GM10248 (cell line): ENCODE data around the gene SHC1.
A peak's percentile ranks its signal among the peaks of the same experiment; 100 is the strongest.

ENCODE experiments used
- CTCF ChIA-PET: fragments of 300-600 bp; sonication (Branson Sonifier 250); formaldehyde crosslinking; extraction: SDS; loops from one replicate; lab custom pipeline; 2021; ENCODE audit warnings: antibody characterized with exemption; lab: Yijun Ruan, JAX
- POLR2A ChIA-PET: fragments of 350-650 bp; sonication (Branson Sonifier 250); formaldehyde crosslinking; extraction: SDS; loops from one replicate; lab custom pipeline; 2020; ENCODE audit warnings: antibody characterized with exemption; lab: Yijun Ruan, JAX
- DNase-seq: peaks from one replicate; pipeline ENCODE4 v3.0.0; 2012; ENCODE audit errors: extremely low spot score
- TF ChIP-seq, protein P1 (sequence below): IDR thresholded peaks from 2 replicates; pipeline ENCODE4 v1.5.1; 2012; ENCODE audit warnings: mild to moderate bottlenecking, low read depth; ENCODE audit errors: extremely low read depth, missing control alignments, control extremely low read depth

SHC1 gene

DNA sequence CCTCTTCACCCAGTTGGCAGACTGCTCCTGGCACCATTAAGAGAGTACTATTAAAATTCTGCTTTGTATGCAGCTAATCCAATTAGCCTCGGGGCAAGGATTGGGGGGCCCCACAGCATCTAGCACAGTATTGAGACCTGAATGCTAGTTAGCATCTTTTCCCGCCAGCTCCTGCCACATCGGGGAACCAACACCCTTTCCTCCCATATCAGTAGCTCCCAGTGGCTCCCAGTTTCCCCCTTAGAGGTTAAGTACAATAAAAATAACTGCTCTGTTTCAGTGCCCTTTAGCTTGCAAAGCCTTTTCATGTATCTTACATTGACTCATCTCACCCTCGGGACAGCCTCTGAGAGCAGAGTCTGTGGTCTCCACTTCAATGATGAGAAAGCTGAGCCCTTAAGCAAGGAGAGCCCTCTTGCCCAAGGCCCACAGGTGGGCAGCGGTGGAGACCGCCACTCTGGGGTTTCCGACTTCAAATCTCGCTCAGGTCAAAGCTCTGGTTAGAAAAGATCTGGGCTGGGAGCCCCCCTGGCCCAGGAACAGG, 29.8 kb downstream of the SHC1 start:
- peak; percentile 40 for DNase-seq
- POLR2A ChIA-PET, result interaction anchor here (1.0 to 2.1 kb wide), 2 partner anchors 34 to 60 kb away, joined by 3 to 6 read pairs; partner anchors contain the start of gene CKS1B
- TF ChIP-seq, protein P1, sequence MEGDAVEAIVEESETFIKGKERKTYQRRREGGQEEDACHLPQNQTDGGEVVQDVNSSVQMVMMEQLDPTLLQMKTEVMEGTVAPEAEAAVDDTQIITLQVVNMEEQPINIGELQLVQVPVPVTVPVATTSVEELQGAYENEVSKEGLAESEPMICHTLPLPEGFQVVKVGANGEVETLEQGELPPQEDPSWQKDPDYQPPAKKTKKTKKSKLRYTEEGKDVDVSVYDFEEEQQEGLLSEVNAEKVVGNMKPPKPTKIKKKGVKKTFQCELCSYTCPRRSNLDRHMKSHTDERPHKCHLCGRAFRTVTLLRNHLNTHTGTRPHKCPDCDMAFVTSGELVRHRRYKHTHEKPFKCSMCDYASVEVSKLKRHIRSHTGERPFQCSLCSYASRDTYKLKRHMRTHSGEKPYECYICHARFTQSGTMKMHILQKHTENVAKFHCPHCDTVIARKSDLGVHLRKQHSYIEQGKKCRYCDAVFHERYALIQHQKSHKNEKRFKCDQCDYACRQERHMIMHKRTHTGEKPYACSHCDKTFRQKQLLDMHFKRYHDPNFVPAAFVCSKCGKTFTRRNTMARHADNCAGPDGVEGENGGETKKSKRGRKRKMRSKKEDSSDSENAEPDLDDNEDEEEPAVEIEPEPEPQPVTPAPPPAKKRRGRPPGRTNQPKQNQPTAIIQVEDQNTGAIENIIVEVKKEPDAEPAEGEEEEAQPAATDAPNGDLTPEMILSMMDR, result no peak
- CTCF ChIA-PET, result interaction anchor here (0.9 to 1.6 kb wide), 6 partner anchors 42 to 381 kb away, joined by 3 to 9 read pairs (median 4); partner anchors contain the start of gene FLAD1

DNA sequence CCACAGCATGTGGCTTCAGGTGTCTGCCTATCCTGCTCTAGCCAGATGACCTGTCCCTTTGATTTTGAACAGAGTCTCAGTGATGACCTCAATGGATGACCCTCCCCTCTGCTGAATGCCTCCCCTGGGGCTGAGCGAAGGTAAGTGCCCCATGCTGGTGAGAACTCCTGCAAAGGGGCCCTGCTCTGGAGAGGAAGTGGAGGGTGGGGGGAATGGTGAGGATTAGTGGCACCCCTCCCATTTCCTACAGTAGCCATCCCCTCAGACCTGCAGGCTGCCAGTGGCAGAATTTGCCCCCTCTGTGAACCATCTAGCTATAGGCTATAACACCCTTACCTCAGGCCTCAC, 30.4 kb downstream of the SHC1 start:
- ChIA-PET CTCF (interaction anchor here (1.0 to 1.6 kb wide), 5 partner anchors 121 to 380 kb away, joined by 3 to 9 read pairs (median 5); no protein-coding TSS in a partner anchor), POLR2A (interaction anchor here (1.0 to 2.1 kb wide), 2 partner anchors 34 to 61 kb away, joined by 3 to 6 read pairs; partner anchors contain the start of gene CKS1B)
- TF ChIP-seq, protein P1, result no peak
- no peak for DNase-seq

DNA sequence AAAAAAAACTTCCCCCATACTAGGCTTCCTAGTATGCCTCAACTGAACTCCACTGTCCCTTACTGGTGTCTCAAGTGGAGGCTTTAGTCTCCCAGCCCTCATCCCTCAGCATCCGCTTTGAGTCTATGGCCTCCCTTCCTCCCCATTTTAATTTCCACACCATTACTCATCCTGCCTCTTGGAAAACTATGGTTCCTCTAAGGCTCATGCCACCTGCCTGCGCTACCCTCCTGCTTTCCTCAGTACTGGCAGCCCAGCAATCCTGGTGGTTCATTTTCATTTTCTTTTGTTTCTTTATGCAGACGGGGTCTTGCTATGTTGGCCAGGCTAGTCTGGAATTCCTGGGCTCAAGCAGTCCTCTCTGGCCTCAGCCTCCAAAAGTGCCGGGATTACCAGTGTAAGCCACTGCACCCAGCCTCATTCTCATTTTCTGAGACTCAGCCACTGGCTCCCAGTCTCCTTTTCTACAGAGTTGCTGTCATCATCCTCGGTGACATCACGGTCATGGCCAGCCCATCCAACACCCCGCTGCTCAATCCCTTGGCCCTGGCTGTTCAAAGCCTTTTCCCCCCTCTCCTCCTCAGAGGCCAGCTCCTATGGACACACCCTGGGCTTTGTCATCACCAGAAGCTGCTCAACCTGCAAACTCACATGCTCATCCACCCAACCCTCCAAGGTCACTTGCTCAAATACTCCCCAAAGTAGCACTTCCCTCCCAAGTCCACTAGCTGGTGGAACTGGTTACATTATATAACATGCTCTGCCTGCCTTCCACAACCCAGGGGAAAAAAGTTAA, 31.7 kb downstream of the SHC1 start:
- DNase-seq, result no peak
- ChIA-PET POLR2A (interaction anchor here (0.6 to 2.1 kb wide), 3 partner anchors 13 to 67 kb away, joined by 3 to 6 read pairs (median 5); partner anchors contain the start of gene CKS1B), CTCF (interaction anchor here (1.3 to 2.6 kb wide), 3 partner anchors 8 to 78 kb away, joined by 3 to 7 read pairs (median 4); no protein-coding TSS in a partner anchor)
- TF ChIP-seq, protein P1, result no peak

DNA sequence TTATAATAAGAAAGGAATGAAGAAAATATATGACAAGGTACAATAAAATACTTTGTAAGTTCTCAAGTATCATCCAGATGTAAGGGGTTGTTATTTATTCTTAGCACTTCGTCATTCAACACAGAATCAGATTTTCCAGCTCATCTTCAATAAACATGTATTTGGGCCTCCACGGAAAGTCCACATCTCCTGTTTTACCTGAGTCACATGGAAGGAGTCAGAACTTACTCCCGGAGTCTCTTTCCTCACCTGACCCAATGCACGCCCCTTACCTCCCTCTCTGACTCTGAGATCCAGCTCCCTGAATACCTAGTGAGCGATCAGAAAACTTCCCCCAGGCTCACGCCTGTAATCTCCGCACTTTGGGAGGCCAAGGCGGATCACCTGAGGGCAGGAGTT, 32.6 kb downstream of the SHC1 start:
- CTCF ChIA-PET, result interaction anchor here (1.3 to 2.6 kb wide), 6 partner anchors 9 to 77 kb away, joined by 3 to 7 read pairs (median 4); no protein-coding TSS in a partner anchor
- DNase-seq, result no peak

DNA sequence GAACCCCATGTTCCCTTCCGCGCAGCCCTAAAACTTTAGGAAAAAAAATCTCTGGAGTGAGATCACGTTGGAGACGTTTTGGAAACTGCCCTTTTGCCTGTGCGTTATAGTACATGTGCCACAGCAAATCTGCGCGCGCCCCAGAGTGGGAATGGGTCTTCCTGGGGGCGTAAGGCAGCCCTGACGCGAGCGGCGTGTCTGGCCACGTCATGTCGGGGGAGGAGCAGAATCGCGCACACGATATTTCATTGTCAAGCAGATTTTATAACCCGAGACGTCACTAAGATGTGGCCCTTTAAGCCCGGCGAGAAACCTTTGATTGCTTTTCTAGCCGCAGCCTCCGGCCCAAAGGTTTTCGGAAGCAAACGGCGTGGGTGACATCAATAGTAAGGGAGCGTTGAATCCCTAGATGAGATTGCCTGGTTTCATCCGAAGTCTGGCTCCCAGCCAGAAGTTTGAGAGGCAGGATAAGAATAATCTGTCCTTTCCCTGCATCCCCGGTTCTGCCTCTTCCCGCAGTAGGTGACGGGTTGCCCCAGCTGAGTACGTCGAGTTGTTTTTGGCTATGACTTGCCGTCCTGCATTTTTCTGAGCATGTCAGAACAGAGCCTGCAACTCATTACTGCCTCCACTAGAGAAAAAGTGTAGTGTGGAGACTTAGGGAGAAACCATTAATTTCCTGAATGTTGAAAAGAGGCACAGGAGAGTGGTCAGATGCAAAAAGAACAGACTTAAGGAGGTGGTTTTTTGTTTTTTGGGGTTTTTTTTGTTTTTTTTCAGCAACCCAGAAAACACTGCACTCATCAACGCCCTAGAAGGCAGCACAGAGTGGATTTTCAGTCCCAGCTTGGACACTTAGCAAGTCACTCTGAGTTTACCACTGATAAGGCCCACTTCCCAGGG, 33.2 kb downstream of the SHC1 start:
- TF ChIP-seq, protein P1, result no peak
- DNase-seq, result peak; percentile 86
- POLR2A ChIA-PET, result interaction anchor here (1.0 to 1.7 kb wide), 7 partner anchors 11 to 447 kb away, joined by 3 to 9 read pairs (median 5); partner anchors contain the start of gene KCNN3
- CTCF ChIA-PET, result interaction anchor here (1.0 to 2.6 kb wide), 25 partner anchors 10 to 458 kb away, joined by 3 to 18 read pairs (median 4); partner anchors contain the start of gene PYGO2

More for the DNA sequence above, 32.6 kb downstream of the SHC1 start:
- POLR2A ChIA-PET, result interaction anchor here (1.0 kb wide), 1 partner anchor 14 kb away, joined by 5 read pairs; no protein-coding TSS in a partner anchor
- TF ChIP-seq, protein P1, result no peak
